ENCODE results near the gene MS4A12.

- TF ChIP-seq RFX5 (IDR thresholded peaks at IDR 0.05) (no peak), FOSL2 (IDR thresholded peaks at IDR 0.05) (no peak), FOSL2 (CRISPR knock-in tag; IDR thresholded peaks at IDR 0.05) (no peak), CTCF (IDR thresholded peaks at IDR 0.05) (no peak), MAX (IDR thresholded peaks at IDR 0.05) (no peak), HDAC2 (IDR thresholded peaks at IDR 0.05) (no peak), KDM1A (IDR thresholded peaks at IDR 0.05; ENCODE audit: low read depth) (no peak), MAZ (IDR thresholded peaks at IDR 0.05; ENCODE audit: borderline replicate concordance, low read depth, low read length) (no peak), POLR2A (IDR thresholded peaks at IDR 0.05; ENCODE audit: low read length) (no peak), EP300 (IDR thresholded peaks at IDR 0.05) (no peak), NR3C1 (IDR thresholded peaks at IDR 0.05) (no peak), BHLHE40 (IDR thresholded peaks at IDR 0.05; ENCODE audit: low read depth, low read length) (no peak)
Observed at GRCh38 chr11:60498853-60499252, 6.3 kb downstream of the MS4A12 start.
